GM20000 (cell line): ENCODE measurements around the gene COL27A1.

ENCODE experiments used
- DNase-seq: peaks from one replicate; pipeline ENCODE4 v3.0.0; 2012; ENCODE audit warnings: low spot score
- CTCF ChIP-seq: IDR thresholded peaks from 2 replicates; pipeline ENCODE4 v1.5.1; 2012; ENCODE audit warnings: mild to moderate bottlenecking, control low read depth; ENCODE audit errors: extremely low read depth, missing control alignments

Gene COL27A1

GRCh38 chr9:114112778-114113584, 42.4 kb upstream of the COL27A1 start:
- DNase-seq, result no peak
- TF ChIP-seq CTCF, result no peak

- TF ChIP-seq CTCF, result no peak
- DNase-seq, result no peak
These were observed 41.0 kb upstream of the COL27A1 start for GRCh38 chr9:114114364-114114763.

GRCh38 chr9:114115654-114116125, 39.6 kb upstream of the COL27A1 start:
- no peak for DNase-seq
- TF ChIP-seq CTCF, result no peak

GRCh38 chr9:114116126-114116747, 39.1 kb upstream of the COL27A1 start:
- TF ChIP-seq CTCF, result no peak
- DNase-seq, result no peak

GRCh38 chr9:114117614-114117995, 37.7 kb upstream of the COL27A1 start:
- TF ChIP-seq CTCF, result no peak
- no peak for DNase-seq

GRCh38 chr9:114117996-114118830, 37.1 kb upstream of the COL27A1 start:
- TF ChIP-seq CTCF, result no peak
- no peak for DNase-seq
